ENCODE results near the gene KRT33B.

KRT33B gene

DNA sequence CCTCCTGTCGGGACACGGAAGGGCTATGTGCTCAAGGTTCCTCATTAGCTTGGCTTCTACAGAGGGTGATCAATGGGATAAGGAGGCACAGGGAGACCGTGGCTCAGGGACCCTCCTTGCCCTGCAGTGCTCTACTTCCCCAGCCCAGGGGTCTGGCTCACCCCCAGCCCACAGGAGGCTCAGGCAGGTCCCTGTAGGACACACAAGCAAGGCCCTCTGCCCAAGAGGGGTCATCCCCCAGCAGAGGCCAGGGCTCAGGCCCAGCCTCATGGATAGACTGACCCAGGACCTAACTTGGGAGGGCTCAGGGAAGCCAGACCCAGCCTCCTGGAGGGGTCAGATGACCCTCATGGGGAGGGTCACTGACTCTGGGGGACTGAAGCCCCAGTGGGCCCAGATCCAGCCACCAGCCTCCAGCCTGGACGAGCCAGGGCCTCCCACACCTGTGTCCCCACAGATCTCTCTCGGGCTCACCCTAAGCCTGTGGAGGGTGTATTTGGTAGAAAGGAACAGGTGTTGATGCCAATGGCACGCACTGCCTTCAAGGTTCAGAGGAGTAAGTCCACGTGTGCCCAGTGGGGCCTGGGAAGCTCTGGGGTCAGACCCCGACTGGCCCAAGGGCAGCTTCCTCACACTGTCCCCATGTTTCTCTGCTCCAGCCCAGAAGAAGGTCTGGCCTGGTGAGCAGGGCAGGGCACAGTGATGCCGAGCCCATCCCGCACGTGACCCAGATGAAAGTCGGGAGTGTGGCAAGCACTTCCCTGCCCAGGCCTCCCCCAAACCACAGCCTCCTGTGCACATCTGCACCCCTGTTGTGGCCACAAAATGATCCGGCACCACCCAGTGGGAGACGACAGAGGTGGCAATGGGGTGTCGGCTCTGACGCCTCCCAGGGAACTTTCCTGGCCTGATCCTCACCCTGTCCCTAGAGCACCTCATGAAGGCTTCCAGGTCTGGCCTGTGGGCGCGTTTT, 43.2 kb downstream of the KRT33B start:
- H3K4me3 ChIP-seq (ENCODE audit: low read depth, low read length) = no peak overlapping the region

DNA sequence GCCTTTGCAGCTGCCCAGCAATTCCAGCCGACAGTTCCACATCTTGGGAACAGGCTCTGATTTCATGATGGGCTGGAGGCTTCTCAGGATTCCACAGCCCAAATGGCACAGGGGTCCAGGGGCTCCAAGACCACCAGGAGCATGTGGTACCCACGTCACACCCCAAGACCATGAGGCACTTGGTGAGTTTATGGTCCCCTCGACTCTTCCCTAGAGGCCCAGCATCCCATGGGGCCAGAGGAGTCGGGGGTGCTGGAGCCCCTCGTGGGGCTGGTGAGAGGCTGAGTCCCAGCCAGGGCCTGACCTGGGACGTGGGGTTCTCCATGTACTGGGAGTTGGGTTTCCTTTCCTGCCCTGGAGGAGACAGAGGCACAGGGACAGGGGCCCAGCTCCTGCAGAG, 44.0 kb downstream of the KRT33B start:
- H3K4me3 ChIP-seq (ENCODE audit: low read depth, low read length) = no peak overlapping the region

DNA sequence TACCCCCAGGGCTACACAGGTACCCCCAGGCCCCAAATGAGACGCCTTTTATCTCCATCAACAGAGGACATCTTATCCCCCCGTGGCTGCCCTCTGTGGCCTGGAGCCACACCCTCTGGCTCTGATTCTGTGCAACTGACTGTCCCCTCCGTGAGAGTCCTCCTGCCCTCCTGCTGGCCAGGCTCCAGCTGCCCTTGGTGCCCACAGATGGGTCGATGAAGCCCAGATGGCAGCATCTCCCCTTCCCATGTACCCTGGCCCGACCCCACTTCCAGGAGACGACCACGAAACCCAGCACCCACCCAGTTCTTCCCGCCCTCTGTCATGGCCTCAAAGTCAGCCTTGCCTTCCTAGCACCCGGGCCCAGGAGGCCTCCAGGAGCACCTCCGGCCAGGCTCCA, 44.5 kb downstream of the KRT33B start:
- no peak overlapping the region for H3K4me3 ChIP-seq (ENCODE audit: low read depth, low read length)

DNA sequence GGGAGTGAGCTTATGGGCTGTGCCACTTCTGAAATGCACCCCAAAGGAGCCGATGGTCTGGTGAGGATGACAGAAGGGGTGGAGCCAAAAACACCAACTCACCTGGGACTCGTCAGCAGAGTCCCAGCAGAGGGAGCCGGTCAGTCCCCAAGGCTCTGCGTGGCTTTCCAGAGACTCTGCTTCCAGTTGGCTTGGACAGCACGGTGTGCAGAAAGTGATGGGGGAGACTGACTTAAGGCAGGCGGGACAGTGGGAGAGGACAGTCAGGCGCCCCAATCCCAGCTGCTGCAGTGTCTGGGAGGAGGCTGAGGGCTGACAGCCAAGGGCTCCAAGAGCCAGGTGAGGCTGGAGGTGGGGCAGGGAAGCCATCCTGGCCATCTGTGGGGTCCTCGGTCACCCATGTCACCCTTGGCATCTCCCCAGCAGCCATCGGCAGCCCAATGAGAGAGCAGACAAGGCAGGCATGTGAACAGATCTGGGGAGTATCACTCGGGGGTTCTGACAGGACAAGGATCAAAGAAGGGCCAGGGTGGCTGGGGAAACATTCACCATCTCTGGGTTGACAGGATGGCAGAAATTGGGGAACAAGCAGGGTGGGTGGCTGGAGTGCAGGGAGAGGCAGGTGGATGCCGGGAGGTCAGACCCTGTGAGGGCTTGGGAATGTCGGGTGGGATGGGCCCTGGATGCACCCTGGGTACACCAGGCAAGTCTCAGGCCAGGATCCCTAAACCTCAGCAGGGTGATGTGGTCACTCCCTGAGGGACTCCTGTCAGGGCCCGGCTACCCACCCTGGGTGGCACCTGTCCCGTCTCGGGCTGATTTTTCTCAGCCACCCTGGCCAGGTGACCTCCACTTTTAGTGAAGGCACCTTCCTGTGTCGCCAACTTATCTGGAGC, 45.2 kb downstream of the KRT33B start:
- H3K4me3 ChIP-seq (ENCODE audit: low read depth, low read length) = no peak overlapping the region

DNA sequence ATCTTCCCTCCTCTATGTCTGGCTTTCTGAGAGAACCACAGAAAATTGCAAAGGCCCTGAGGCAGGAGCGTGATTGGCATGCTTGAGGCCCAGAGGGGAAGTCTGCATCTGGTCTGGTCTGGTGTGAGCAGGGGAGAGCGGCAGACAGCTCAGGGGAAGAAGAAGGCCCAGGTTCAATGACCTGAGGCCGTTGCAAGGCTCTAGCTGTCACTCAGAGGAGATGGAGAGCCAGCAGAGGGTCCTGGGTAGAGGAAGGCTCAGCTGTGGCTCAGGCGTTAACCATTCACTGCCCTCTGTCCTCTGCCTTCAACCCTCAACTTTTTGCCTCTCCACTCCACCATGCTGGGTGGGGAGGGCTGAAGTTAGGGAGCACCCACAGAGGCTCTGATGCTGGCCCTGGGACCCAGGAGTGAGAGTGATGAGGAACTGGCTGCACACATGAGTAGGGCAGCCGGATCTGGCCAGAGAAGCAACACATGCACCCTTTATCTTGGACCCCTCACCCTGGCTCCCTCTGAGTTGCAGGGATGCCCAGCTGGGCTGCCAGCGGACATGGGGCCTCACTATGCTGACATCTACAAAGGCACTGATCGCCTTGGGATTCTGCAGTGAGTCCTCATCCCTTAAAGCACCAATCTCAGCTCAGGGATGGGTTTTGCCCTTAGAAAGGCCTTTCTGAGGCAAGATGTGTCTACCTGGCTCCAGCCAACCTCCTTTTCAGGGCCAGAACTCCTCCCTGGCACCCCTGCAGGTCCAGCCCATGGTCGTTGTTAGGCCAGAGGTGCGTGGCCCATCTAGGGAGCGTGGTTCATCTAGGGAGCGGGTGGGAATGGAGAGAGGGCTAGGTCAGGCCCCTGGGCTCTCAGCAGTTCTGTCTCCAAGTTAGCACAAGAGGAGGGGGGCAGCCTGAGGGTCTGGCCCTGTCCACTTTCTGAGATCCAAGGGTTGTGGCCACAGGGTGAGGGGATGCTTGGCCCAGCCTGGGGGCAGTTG, 46.4 kb downstream of the KRT33B start:
- H3K4me3 ChIP-seq (ENCODE audit: low read depth, low read length) = no peak overlapping the region

DNA sequence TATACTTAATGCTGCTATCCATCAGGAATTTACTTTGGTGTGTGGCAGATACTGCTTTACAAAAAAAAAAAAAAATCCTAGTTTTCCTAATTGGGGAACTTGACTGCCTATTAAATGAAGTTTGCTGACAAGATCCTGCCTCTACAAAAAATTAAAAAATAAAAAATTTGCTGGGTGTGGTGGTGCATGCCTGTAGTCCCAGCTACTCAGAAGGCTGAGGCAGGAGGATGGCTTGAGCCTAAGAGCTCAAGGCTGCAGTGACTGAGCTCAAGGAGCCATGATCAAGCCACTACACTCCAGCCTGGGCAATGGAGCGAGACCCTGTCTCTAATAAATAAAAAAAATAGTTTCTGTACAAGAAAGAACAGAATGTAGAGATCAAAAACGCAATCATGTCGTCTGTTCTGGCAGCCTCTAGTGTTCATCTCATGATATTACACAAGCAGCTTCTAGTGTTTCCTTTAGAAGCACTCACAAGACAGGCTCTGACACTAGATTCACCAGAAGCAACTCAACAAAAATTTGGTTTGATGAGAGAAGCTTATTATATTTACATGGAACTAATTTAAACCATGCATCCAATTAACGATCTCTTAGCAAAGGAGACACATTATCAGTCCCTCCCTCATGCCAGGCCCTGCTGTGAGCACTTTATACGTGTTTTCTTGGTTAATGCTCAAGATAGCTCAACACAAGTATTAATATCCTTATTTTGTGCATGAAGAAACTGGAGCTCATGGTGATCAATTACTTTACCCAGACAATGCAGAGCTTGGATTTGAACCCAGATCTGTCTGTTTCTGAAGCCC, 47.3 kb downstream of the KRT33B start:
- no peak overlapping the region for H3K4me3 ChIP-seq (ENCODE audit: low read depth, low read length)

DNA sequence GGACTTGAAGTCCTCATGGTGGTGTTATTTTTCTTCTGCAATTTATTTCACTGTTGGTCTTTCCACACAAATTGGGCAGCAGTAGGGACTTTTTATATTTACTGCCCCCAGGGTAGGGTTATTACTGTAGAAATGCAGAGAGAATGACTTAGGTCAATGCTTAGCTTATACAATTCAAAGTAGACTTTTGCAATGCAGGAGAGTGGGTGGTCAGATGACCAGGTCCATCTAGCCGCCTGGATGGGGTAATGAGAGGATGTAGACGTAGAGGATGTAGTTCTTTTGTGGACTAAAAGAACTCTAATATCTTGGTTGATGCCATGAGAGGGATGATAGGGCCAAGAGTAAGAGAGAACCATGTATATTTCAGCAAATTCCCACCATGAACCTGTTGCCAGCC, 51.4 kb downstream of the KRT33B start:
- H3K4me3 ChIP-seq (ENCODE audit: low read depth, low read length) = no peak overlapping the region

- H3K4me3 ChIP-seq (ENCODE audit: low read depth, low read length) = no peak overlapping the region
Measured at GRCh38 chr17:41315814-41316445, 53.7 kb downstream of the KRT33B start.

DNA sequence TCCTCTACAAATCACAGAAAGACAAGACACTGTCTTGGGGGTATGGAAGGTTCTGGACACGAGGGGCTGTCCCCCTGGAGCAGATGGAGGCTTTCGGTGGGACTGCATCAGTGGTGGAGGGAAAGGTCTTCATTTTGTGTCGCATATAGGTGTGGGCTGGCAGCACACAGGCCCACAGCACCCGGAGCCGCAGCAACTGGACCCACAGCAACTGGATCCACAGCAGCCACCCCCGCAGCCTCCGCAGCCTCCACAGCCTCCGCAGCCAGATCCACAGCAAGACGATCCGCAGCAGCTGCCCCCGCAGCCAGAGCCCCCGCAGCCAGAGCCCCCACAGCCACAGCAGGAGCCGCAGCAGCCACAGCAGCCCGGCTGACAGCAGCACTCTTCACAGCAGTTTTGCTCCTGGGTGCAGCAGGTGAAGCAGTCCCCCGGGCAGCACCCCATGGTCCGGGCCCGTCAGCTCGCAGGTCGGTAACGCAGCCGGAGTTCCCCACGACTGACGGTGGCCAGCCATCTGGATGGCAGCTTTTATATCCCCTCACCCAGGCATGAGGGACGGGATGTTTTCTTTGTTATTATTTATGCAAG, 54.3 kb downstream of the KRT33B start, which contains the start of gene KRTAP17-1:
Gene KRTAP17-1 (minus strand): TSS at position 507 of the 591 bp plus-strand sequence. CDS start 60 bp downstream, at position 447.
- H3K4me3 ChIP-seq (ENCODE audit: low read depth, low read length) = no peak within 1 kb of the TSS
